Stimulated activated CD4-positive, alpha-beta T cell treated with anti-CD3 and anti-CD28 coated beads, Interleukin-12 subunit alpha, Interleukin-12 subunit beta, amount 100 ng/mL, for 48 hours (primary cell): ENCODE results near the gene ERG.

ENCODE experiments used
- DNase-seq, 3 donors: peaks; one replicate each; pipeline ENCODE4 v3.0.0-alpha.2; 2020; ENCODE audit warnings: low read depth in 2 of 3, low spot score in 1 of 3

The ERG gene

GRCh38 chr21:38340131-38340530 lies 158.1 kb downstream of the ERG start:
- DNase-seq = no peak

GRCh38 chr21:38337793-38338192 lies 160.5 kb downstream of the ERG start:
- DNase-seq = no peak

- no peak for DNase-seq
Observed at GRCh38 chr21:38334866-38335265, 163.4 kb downstream of the ERG start.

GRCh38 chr21:38333301-38334272 lies 164.7 kb downstream of the ERG start:
- DNase-seq = no peak

GRCh38 chr21:38330666-38331065 lies 167.6 kb downstream of the ERG start:
- DNase-seq = no peak
